ENCODE results near the gene DUSP23.

DUSP23 gene

GRCh38 chr1:159786465-159786864 lies 5.7 kb downstream of the DUSP23 start:
- no peak for DNase-seq (ENCODE audit: low read depth)

- DNase-seq (ENCODE audit: low read depth): no peak
These were observed 6.2 kb downstream of the DUSP23 start for GRCh38 chr1:159786966-159787365.

GRCh38 chr1:159790237-159790917 lies 9.6 kb downstream of the DUSP23 start:
- no peak for DNase-seq (ENCODE audit: low read depth)

- no peak for DNase-seq (ENCODE audit: low read depth)
These were observed 10.3 kb downstream of the DUSP23 start for GRCh38 chr1:159791031-159791430.

GRCh38 chr1:159791461-159791860 lies 10.7 kb downstream of the DUSP23 start:
- no peak for DNase-seq (ENCODE audit: low read depth)

- no peak for DNase-seq (ENCODE audit: low read depth)
These were observed 14.8 kb downstream of the DUSP23 start for GRCh38 chr1:159795534-159795933.

- DNase-seq (ENCODE audit: low read depth): peak; percentile 69
These were observed 18.1 kb downstream of the DUSP23 start for GRCh38 chr1:159798893-159799292.

- DNase-seq (ENCODE audit: low read depth): no peak
These were observed 18.8 kb downstream of the DUSP23 start for GRCh38 chr1:159799446-159799985.

- no peak for DNase-seq (ENCODE audit: low read depth)
These were observed 19.6 kb downstream of the DUSP23 start for GRCh38 chr1:159800177-159800930.

- DNase-seq (ENCODE audit: low read depth): no peak
These were observed 21.3 kb downstream of the DUSP23 start, which contains the start of gene FCRL6 for GRCh38 chr1:159802111-159802510. TSS of gene FCRL6 (plus strand) at chr1:159802360. CDS start at chr1:159802425, 65 bp downstream.

- DNase-seq (ENCODE audit: low read depth): no peak
These were observed 23.4 kb downstream of the DUSP23 start for GRCh38 chr1:159803956-159804689.

GRCh38 chr1:159804924-159805323 lies 24.2 kb downstream of the DUSP23 start:
- no peak for DNase-seq (ENCODE audit: low read depth)

GRCh38 chr1:159815926-159816325 lies 35.2 kb downstream of the DUSP23 start:
- no peak for DNase-seq (ENCODE audit: low read depth)

GRCh38 chr1:159817276-159818041 lies 36.7 kb downstream of the DUSP23 start:
- no peak for DNase-seq (ENCODE audit: low read depth)

GRCh38 chr1:159821171-159821867 lies 40.6 kb downstream of the DUSP23 start:
- DNase-seq (ENCODE audit: low read depth): no peak

GRCh38 chr1:159823406-159823805 lies 42.6 kb downstream of the DUSP23 start:
- no peak for DNase-seq (ENCODE audit: low read depth)

GRCh38 chr1:159825564-159825963 lies 44.8 kb downstream of the DUSP23 start:
- DNase-seq (ENCODE audit: low read depth): no peak

- no peak for DNase-seq (ENCODE audit: low read depth)
These were observed 45.8 kb downstream of the DUSP23 start, which contains the start of gene SLAMF8 for GRCh38 chr1:159826441-159827101. TSS of gene SLAMF8 (plus strand) at chr1:159826873. CDS start at chr1:159826899, 26 bp downstream.

- no peak for DNase-seq (ENCODE audit: low read depth)
These were observed 46.3 kb downstream of the DUSP23 start for GRCh38 chr1:159827102-159827490.

GRCh38 chr1:159827549-159827948 lies 46.8 kb downstream of the DUSP23 start:
- DNase-seq (ENCODE audit: low read depth): no peak

Data from HS-27A (cell line).